Osteoblast (primary cell): ENCODE data around the gene EN2. TPM values are rescaled to one million over a fixed set of nuclear protein-coding genes. Genes with fewer than 3 reads are reported as not detected.

Experiments used
- DNase-seq: peaks from one replicate; pipeline ENCODE4 v3.0.0; 2011; ENCODE audit warnings: low spot score, mixed read lengths; ENCODE audit not compliant: insufficient read length; ENCODE audit errors: missing footprints
- H2AFZ ChIP-seq: 2 replicates; pipeline ENCODE4 v1.6.0; 2011; ENCODE audit warnings: mild to moderate bottlenecking, low read length
- H3K27ac ChIP-seq: 2 replicates; pipeline ENCODE4 v1.5.1; 2011; ENCODE audit warnings: mild to moderate bottlenecking, low read depth, low read length, moderate library complexity
- H3K27me3 ChIP-seq: 2 replicates; pipeline ENCODE4 v1.6.0; 2012; ENCODE audit warnings: mild to moderate bottlenecking, control low read depth, inconsistent platforms, low read length, moderate library complexity; ENCODE audit not compliant: insufficient read depth
- H3K36me3 ChIP-seq: 2 replicates; pipeline ENCODE4 v1.5.1; 2011; ENCODE audit warnings: mild to moderate bottlenecking, low read length, control low read depth, moderate library complexity; ENCODE audit not compliant: insufficient read depth
- H3K4me1 ChIP-seq: 2 replicates; pipeline ENCODE4 v1.5.1; 2011; ENCODE audit warnings: mild to moderate bottlenecking, low read length, control low read depth, moderate library complexity; ENCODE audit not compliant: insufficient read depth
- H3K4me2 ChIP-seq: 2 replicates; pipeline ENCODE4 v1.6.0; 2011; ENCODE audit warnings: mild to moderate bottlenecking, low read length; ENCODE audit not compliant: insufficient read depth
- H3K4me3 ChIP-seq: fragments of 200-600 bp; sonication (generic); 3 replicates; pipeline ENCODE4 v1.5.1; 2012; ENCODE audit warnings: mild to moderate bottlenecking, low read length, inconsistent platforms; ENCODE audit not compliant: insufficient read depth
- H3K79me2 ChIP-seq: 2 replicates; pipeline ENCODE4 v1.6.0; 2012; ENCODE audit warnings: mild to moderate bottlenecking, low read length, control low read depth, inconsistent platforms; ENCODE audit not compliant: insufficient read depth
- H3K9me3 ChIP-seq: 2 replicates; pipeline ENCODE4 v1.5.1; 2011; ENCODE audit warnings: low read depth, low read length, control low read depth
- H4K20me1 ChIP-seq: 2 replicates; pipeline ENCODE4 v1.6.0; 2012; ENCODE audit warnings: mild to moderate bottlenecking, low read length, control low read depth; ENCODE audit not compliant: insufficient read depth
- total RNA-seq: library from RNA; depleted of rRNA; stranded (reverse); fragments of >200 nt; gene quantifications from 2 replicates; pipeline ENCODE4 v1.2.3, GENCODE V29; 2012
- TF ChIP-seq, protein P1 (sequence below): IDR thresholded peaks from 2 replicates; pipeline ENCODE4 v1.5.1; 2011; ENCODE audit warnings: mild to moderate bottlenecking, low read depth, low read length, moderate library complexity; ENCODE audit errors: extremely low read depth

Gene EN2
- total RNA-seq, 1 donor = under 0.01 TPM

DNA sequence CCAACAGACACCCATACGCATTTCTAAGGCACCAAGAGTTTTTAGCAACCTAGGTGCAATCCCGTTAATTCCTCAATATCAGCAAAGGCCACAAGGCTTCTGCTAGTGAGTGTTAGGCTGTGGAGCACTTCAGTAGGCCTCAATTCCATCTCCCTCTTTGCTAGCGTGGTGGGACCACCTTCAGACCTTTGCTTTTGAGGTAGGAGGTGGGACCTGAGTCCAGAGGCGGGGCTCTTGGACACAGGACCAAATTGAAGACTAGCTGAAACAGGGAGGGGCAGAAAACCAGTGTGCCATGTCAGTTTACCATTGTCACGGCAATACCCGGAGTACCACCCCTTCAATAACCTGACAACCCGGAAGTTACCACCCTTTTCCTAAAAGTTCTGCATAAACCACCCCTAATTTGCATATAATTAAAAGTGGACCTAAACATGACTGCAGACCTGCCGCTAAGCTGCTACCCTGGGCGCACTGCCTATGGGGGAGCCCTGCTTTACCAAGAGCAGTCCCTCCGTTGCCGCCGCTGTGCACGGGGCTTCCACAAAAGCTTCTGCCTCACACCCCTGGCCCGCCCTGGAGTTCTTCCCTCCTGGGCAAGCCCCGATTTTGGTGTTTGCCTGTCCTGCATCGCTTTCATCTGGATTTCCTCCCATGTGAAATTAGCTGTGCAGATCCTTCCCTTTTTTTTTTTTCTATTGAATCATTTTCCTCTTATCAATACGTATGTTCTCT, 41.1 kb upstream of the EN2 start:
- no peak overlapping the region for H3K4me3 ChIP-seq
- no peak overlapping the region for H3K4me2 ChIP-seq
- H3K4me1 ChIP-seq = no peaks in the 10 kb centered on the region
- no peak overlapping the region for H2AFZ ChIP-seq
- no peaks in the 10 kb centered on the region for H3K9me3 ChIP-seq
- no peaks in the 10 kb centered on the region for H3K27me3 ChIP-seq
- TF ChIP-seq, protein P1, sequence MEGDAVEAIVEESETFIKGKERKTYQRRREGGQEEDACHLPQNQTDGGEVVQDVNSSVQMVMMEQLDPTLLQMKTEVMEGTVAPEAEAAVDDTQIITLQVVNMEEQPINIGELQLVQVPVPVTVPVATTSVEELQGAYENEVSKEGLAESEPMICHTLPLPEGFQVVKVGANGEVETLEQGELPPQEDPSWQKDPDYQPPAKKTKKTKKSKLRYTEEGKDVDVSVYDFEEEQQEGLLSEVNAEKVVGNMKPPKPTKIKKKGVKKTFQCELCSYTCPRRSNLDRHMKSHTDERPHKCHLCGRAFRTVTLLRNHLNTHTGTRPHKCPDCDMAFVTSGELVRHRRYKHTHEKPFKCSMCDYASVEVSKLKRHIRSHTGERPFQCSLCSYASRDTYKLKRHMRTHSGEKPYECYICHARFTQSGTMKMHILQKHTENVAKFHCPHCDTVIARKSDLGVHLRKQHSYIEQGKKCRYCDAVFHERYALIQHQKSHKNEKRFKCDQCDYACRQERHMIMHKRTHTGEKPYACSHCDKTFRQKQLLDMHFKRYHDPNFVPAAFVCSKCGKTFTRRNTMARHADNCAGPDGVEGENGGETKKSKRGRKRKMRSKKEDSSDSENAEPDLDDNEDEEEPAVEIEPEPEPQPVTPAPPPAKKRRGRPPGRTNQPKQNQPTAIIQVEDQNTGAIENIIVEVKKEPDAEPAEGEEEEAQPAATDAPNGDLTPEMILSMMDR = no peak
- H3K79me2 ChIP-seq = no peaks in the 10 kb centered on the region
- H3K36me3 ChIP-seq = no peaks in the 10 kb centered on the region
- no peaks in the 10 kb centered on the region for H4K20me1 ChIP-seq
- H3K27ac ChIP-seq = no peak overlapping the region
- DNase-seq = no peak

DNA sequence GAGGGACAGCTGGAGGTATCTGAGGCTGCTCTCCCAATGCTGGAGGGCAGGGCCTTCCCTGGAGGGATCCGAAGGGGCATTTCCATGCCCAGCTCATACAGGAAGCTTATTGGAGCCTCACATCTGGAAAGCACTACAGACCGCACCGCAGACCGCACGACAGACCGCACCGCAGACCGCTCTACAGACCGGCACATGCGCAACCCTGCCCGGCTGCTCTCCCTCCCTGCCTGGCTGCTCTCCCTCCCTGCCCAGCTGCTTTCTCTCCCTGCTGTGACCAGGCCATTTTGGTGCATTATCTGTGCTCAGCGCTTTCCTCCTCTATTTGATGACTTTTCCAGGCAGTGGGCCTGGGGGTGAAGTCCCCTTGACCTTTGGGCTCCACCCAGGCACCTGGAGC, 39.6 kb upstream of the EN2 start:
- TF ChIP-seq, protein P1 = no peak
- no peaks in the 10 kb centered on the region for H3K36me3 ChIP-seq
- H3K79me2 ChIP-seq = no peaks in the 10 kb centered on the region
- no peak overlapping the region for H2AFZ ChIP-seq
- no peak overlapping the region for H3K4me2 ChIP-seq
- no peaks in the 10 kb centered on the region for H4K20me1 ChIP-seq
- no peak for DNase-seq
- no peak overlapping the region for H3K4me3 ChIP-seq
- H3K27ac ChIP-seq = no peak overlapping the region
- H3K27me3 ChIP-seq = no peaks in the 10 kb centered on the region
- no peaks in the 10 kb centered on the region for H3K9me3 ChIP-seq
- no peaks in the 10 kb centered on the region for H3K4me1 ChIP-seq

DNA sequence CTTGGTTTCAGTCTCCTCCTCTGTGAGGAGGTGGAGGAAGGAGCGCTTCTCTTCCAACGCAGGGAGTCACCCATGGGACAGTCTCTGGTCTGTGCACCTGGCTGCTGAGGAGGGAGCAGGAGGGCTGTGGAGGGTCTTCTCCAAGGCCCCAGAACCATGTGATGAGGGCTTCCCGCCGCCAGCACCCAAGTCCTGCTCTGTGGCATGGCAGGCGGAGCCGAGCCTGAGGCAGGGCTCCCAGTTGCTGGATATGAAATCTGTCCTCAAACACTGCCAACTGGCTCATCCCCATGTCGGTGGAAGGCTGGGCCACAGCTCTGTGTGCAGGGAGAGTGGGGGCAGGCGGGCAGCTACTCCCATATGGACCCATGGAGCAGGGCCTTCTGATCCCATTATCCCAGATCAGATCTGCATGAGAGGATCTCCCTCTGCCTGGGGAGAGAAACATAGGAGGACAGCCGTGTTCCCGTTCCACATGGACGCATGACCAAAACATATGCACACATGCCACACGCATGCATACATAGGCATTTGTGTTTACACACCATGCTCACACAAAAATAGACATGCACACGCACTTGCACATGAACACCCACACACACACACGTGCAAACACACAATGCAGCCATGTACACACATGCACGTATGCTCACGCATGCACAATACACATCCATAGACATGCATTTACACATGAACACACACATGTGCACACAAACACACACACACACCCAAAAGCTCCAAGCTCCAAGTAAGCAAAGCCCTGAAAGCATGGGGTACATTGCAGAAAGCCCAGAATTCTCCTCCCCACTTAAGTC, 38.8 kb upstream of the EN2 start:
- Histone ChIP-seq H3K4me2 (no peak overlapping the region), H3K27ac (no peak overlapping the region), H3K36me3 (no peaks in the 10 kb centered on the region), H3K79me2 (no peaks in the 10 kb centered on the region), H3K4me3 (no peak overlapping the region), H3K9me3 (no peaks in the 10 kb centered on the region), H3K27me3 (no peaks in the 10 kb centered on the region), H4K20me1 (no peaks in the 10 kb centered on the region), H2AFZ (no peak overlapping the region), H3K4me1 (no peaks in the 10 kb centered on the region)
- no peak for DNase-seq
- TF ChIP-seq, protein P1 = no peak

DNA sequence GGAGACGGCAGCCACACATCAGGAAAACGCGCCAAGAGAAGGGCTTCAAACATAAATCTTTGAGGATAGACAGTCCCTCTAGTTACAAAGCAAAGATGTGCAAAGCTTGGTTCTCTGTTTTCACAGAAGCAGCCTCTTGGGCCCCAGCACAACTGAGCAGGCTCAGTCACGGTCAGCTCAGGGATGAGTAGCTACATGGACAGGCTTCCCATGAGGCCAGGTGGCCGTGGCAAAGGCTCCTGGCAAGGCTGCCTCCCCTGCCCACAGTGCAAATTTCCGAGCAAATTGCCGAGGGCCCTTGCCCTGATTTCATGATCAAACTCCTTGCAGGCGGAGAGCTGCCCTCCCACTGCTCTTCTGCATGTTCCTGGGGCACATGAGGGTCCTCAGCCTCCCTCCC, 37.8 kb upstream of the EN2 start:
- Histone ChIP-seq H3K36me3 (no peaks in the 10 kb centered on the region), H3K4me1 (no peaks in the 10 kb centered on the region), H3K79me2 (no peaks in the 10 kb centered on the region), H3K4me3 (no peak overlapping the region), H3K4me2 (no peak overlapping the region), H3K9me3 (no peaks in the 10 kb centered on the region), H3K27me3 (no peaks in the 10 kb centered on the region), H4K20me1 (no peaks in the 10 kb centered on the region), H3K27ac (no peak overlapping the region), H2AFZ (no peak overlapping the region)
- no peak for DNase-seq
- TF ChIP-seq, protein P1 = no peak
